ENCODE data around the gene OR51D1. TPM values are rescaled to one million over a fixed set of nuclear protein-coding genes. Genes with fewer than 3 reads are reported as not detected.

The OR51D1 gene
- total RNA-seq, 2 experiments from 2014 or later: not detected

- H3K27me3 Mint-ChIP-seq (ENCODE audit: low read depth): no peaks in the 10 kb centered on the region
- CTCF ChIA-PET: no interaction called here
- no peaks in the 10 kb centered on the region for H3K9me3 Mint-ChIP-seq (ENCODE audit: insufficient read depth)
- POLR2A ChIA-PET: no interaction called here
- DNase-seq (no peak), ATAC-seq (no peak)
- no peak overlapping the region for H3K27ac Mint-ChIP-seq
- H3K4me3 Mint-ChIP-seq: no peak overlapping the region
- no peaks in the 10 kb centered on the region for H3K4me1 Mint-ChIP-seq (ENCODE audit: low read depth)
- H3K36me3 Mint-ChIP-seq (ENCODE audit: low read depth): no peaks in the 10 kb centered on the region
Observed at GRCh38 chr11:4684631-4685285, 47.5 kb downstream of the OR51D1 start.

Other genes with a start within 250 kb of the OR51D1 start
- 10 to 100 TPM; 56.3 to 58.5 TPM for gene TRIM21, start 243.8 kb upstream of the OR51D1 start, total RNA-seq
- not detected for gene OR52K2, start 188.2 kb upstream of the OR51D1 start, total RNA-seq
- not detected for gene OR52K1, start 154.8 kb upstream of the OR51D1 start, total RNA-seq
- gene OR52M1, start 92.3 kb upstream of the OR51D1 start, total RNA-seq: not detected
- gene OR52I2, start 55.7 kb upstream of the OR51D1 start, total RNA-seq: not detected
- not detected for gene OR52I1, start 43.4 kb upstream of the OR51D1 start, total RNA-seq
- 10 to 100 TPM; 10.8 to 12.3 TPM for gene TRIM68, start 29.2 kb upstream of the OR51D1 start, total RNA-seq
- not detected for gene OR51E1, start 6.5 kb downstream of the OR51D1 start, total RNA-seq
- gene OR51E2, start 60.4 kb downstream of the OR51D1 start, total RNA-seq: not detected
- not detected for gene MMP26, start 67.3 kb downstream of the OR51D1 start, total RNA-seq
- gene OR51F1, start 132.5 kb downstream of the OR51D1 start, total RNA-seq: not detected
- gene OR52R1, start 166.9 kb downstream of the OR51D1 start, total RNA-seq: not detected
- not detected for gene OR51F2, start 183.8 kb downstream of the OR51D1 start, total RNA-seq
- not detected for gene OR51S1, start 211.7 kb downstream of the OR51D1 start, total RNA-seq
- gene OR51T1, start 244.4 kb downstream of the OR51D1 start, total RNA-seq: not detected